A549 treated with DMSO at 1 μM for 4 hours (cell line): Measurements from ENCODE around the gene DEFB123. TPM values are rescaled to one million over a fixed set of nuclear protein-coding genes. Genes with fewer than 3 reads are reported as not detected.

Experiments
- total RNA-seq: library from RNA; stranded (reverse); fragments of 200-300 nt; extraction: Qiagen RNA extraction; gene quantifications from 5 replicates; pipeline ENCODE4 v1.2.3, GENCODE V29; 2022; ENCODE audit warnings: low read depth

The DEFB123 gene
- total RNA-seq: not detected in 5 replicates

GRCh38 chr20:31440012-31440659 lies at the start of gene DEFB123:
TSS of gene DEFB123 (plus strand) at chr20:31440632. CDS start at chr20:31440699, 67 bp downstream.

DNA sequence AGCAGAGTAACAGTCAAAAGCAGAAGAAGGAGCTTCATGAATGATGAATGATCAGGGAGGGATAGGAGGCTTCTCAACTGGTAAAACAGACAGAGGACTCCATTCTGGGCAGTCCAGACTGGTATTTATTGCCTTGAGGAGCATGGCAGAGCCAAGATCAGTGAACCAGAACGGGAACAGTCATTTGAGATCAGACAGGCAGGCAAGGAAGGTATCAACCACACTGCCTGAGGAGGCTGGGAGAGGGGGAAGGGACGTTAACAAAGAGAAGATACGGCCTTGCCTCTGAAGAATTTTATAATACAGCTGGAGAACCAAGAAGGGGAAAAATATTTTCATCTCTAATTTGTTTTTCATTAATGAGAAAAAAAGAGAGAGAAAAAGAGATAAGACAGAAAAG lies 34.3 kb upstream of the DEFB123 start, which contains the start of gene DEFB121:
Gene DEFB121, minus strand, starts transcription at position 101 of the 400 bp plus-strand sequence. Its CDS starts 63 bp downstream, at position 38.

GRCh38 chr20:31474758-31475427 lies 34.5 kb downstream of the DEFB123 start, which contains the start of the genes DEFB124 and REM1:
TSS of gene DEFB124 (minus strand) at chr20:31475127. CDS start at chr20:31473013, 2,114 bp downstream.
TSS of gene REM1 (plus strand) at chr20:31475288. CDS start at chr20:31476446, 1,158 bp downstream.

Other genes starting within 250 kb of the DEFB123 start
- not detected in 5 replicates for gene DEFB115, start 183.0 kb upstream of the DEFB123 start, total RNA-seq
- gene DEFB116, start 132.0 kb upstream of the DEFB123 start, total RNA-seq: not detected in 5 replicates
- not detected in 5 replicates for gene DEFB118, start 72.0 kb upstream of the DEFB123 start, total RNA-seq
- gene DEFB119, start 50.0 kb upstream of the DEFB123 start, total RNA-seq: not detected in 5 replicates
- not detected in 5 replicates for gene DEFB121, start 34.4 kb upstream of the DEFB123 start, total RNA-seq
- gene DEFB124, start 34.5 kb downstream of the DEFB123 start, total RNA-seq: not detected in 5 replicates
- gene REM1, start 34.7 kb downstream of the DEFB123 start, total RNA-seq: 0.13 TPM in 2 of 5 replicates, not detected in the others
- gene HM13, start 73.8 kb downstream of the DEFB123 start, total RNA-seq: 207 to 259 TPM (median 239 TPM) in 5 replicates
- 138 to 265 TPM (median 200 TPM) in 5 replicates for gene ID1, start 164.7 kb downstream of the DEFB123 start, total RNA-seq
- gene COX4I2, start 197.3 kb downstream of the DEFB123 start, total RNA-seq: not detected in 5 replicates